ENCODE results near the gene LAMA4.

Gene LAMA4

GRCh38 chr6:112087136-112087911, 167.0 kb downstream of the LAMA4 start, which contains the start of the genes FAM229B and TUBE1:
TSS of gene FAM229B (plus strand) at chr6:112087591. CDS start at chr6:112099284, 11,693 bp downstream.
TSS of gene TUBE1 (minus strand) at chr6:112087482. CDS start at chr6:112087434, 48 bp downstream.
- peak; percentile 98 for DNase-seq (ENCODE audit: low read depth)

- peak; percentile 31 for DNase-seq (ENCODE audit: low read depth)
Measured at GRCh38 chr6:112086744-112087135, 167.6 kb downstream of the LAMA4 start.

DNA sequence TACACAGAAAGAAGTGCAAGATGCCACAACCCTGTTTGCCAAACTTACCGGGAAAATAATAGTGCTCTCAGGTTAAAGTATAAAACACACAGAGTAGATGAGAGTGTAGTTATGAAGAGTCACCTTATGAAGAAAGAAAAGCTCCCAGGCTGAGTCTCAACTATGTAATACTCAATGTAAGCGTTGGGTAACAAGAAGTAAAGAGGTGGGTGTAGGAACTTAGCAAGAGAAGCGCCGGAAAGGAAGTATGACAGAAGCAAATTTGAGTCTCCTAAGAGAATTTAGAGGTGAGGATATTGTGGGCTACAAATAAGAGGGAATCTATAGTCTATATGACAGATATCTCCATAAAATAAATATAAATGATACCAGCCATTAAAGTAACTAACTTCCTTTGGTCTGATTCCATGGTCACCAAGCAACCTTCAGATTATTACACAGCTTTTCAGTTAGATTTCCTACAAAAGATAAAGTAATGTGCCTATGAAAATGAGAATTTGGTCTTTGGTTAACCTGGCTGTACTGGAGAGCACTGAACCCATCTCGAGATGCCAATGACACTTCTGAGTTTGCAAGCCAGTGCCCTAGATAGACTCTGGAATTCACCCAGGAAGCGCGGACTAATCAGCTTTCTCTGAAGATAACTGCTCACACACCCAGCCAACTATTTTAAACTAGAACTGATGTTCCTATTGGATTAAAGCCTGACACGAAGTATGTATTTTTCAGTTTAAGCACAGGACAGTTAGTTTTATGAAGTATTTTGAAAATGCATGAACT, 168.9 kb downstream of the LAMA4 start:
- DNase-seq (ENCODE audit: low read depth) = no peak

DNA sequence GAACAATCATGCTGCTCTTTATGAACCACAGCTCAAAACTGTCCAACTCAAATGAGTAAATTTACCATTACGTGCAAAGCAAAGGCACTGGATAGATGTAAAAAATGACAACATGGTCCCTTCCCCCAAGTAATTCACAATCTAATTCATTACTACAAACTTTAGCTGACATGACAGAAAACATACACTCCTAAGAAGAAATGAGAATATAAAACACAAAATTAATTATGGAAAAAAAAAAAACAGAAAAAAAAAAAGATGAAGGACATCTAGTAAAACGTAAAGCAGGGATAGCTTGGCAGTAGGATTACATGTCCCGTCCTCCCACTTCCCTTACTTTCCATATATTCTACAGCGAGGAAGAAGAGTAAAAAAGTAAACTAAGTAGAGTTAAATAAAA, 172.8 kb downstream of the LAMA4 start:
- DNase-seq (ENCODE audit: low read depth) = no peak

DNA sequence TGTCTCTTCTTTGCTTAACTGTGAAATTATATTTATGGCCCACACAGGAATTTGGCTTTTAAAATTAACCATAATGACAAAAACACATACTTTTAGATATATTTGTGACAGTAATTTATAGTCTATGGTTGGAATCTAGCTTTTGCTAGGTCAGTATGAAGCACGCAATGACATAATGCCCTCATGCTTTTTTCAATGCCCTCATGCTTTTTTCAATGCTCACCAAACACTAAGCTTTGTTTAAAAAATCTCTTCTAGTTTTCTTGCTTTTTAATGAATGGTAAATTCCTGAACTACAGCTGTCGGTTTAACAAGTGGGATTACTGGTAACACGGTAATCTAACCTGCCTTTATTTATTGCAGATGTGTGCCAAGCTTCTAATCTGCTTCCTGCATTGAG, 187.8 kb downstream of the LAMA4 start:
- DNase-seq (ENCODE audit: low read depth) = no peak

GRCh38 chr6:112065426-112065986, 188.9 kb downstream of the LAMA4 start:
- no peak for DNase-seq (ENCODE audit: low read depth)

DNA sequence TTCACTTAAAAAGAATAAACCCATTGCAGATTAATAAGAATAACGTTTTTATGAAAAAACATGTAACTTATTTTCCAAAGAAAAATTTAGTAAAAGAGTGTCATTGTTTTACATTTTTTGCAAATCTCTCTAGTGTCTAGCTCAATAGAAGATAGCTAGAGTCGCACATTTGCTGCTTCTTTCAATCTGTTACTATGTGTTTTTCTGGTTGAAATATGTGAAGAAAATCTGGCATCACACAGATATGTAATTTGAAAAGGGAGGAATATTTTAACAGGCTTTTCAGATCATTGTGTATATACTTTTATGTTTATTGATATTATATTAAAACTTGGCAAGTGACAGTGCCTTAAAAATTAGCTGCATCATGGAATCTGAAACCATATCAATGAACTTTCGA, 191.4 kb downstream of the LAMA4 start:
- no peak for DNase-seq (ENCODE audit: low read depth)

DNA sequence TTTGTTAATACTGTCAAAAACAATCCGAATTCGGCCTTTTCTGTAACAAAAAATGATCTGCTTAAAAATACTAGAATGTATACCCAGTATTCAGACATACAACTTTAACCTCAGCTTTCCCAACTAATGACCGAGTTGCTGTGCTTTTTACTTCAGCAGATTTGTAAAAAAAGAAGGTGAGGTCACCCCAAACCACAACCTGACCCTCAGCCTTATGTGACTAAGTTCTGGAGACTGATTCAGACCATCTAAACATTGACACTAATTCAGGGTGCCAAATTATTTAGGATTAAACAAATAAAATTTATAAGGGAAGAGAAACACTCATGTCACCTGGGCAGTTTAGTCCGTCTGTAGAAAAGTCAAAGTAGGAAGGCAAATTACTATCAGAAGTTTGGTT, 192.8 kb downstream of the LAMA4 start:
- DNase-seq (ENCODE audit: low read depth) = no peak

All from stromal cell of bone marrow (primary cell).